ENCODE results near the gene NGEF.
"Not testable (repeated sequence)": the region's sequence is repeated elsewhere in the genome, so short reads cannot be mapped to it uniquely, and the experiment has no call there.

The NGEF gene, protein sequence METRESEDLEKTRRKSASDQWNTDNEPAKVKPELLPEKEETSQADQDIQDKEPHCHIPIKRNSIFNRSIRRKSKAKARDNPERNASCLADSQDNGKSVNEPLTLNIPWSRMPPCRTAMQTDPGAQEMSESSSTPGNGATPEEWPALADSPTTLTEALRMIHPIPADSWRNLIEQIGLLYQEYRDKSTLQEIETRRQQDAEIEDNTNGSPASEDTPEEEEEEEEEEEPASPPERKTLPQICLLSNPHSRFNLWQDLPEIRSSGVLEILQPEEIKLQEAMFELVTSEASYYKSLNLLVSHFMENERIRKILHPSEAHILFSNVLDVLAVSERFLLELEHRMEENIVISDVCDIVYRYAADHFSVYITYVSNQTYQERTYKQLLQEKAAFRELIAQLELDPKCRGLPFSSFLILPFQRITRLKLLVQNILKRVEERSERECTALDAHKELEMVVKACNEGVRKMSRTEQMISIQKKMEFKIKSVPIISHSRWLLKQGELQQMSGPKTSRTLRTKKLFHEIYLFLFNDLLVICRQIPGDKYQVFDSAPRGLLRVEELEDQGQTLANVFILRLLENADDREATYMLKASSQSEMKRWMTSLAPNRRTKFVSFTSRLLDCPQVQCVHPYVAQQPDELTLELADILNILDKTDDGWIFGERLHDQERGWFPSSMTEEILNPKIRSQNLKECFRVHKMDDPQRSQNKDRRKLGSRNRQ

GRCh38 chr2:233013027-233013461 is at the start of gene NGEF:
Gene NGEF (minus strand): TSS chr2:233013256. CDS start chr2:232974890, 38,366 bp downstream.
- ATAC-seq, result no peak

DNA sequence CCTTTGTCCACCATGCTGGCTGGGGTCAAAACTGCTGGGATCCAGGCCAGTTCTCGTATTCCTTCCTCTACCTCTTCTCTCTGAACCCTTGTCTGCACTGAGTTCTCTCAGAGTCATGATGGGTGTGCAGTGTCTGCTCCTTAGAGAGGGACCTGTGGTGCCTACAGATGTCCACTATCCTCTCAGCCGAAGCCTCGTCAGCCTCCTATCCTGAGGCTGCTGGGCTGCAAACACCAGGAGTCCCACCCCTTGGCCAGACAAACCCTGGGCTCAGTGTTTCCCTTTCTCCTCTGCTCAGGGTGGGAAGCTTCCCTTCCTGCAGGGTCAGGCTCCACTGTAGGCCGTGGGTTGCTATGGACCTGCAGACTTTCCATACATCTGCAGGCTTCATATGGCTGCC is 49.4 kb upstream of the NGEF start:
- ATAC-seq, result no peak

- peak; percentile 69 to 73 for ATAC-seq
These were observed 48.8 kb upstream of the NGEF start for GRCh38 chr2:233061591-233062450.

GRCh38 chr2:233060980-233061590 is 48.0 kb upstream of the NGEF start:
- peak; percentile 11 to 13 for ATAC-seq

GRCh38 chr2:233060501-233060979 is 47.5 kb upstream of the NGEF start:
- peak; percentile 10 to 13 for ATAC-seq

DNA sequence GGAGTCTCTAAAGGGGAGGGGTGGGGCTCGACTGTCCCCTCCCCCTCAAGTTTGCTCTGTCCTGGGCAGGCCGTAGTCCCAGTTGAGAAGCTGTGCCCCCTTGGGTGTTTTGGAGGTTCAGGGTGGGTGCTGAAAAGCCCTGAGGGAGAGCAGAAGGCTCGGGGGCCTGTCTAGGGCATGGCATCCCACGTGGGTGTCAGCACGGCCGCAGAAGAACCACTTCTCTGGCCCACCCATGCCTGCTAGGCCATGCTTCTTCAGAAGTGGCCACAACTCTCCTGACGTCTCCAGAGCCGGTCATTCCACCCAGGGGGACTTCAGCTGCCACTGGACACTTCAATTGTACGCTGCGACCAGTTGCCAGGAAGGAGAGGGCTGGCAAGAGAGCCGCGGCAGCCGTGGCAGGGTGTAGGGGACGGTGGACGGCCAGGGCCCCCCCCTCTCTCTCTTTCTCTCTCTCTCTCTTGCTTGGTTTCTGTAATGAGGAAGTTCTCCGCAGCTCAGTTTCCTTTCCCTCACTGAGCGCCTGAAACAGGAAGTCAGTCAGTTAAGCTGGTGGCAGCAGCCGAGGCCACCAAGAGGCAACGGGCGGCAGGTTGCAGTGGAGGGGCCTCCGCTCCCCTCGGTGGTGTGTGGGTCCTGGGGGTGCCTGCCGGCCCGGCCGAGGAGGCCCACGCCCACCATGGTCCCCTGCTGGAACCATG is 46.9 kb upstream of the NGEF start, which contains the start of gene INPP5D:
INPP5D (plus strand) TSS at position 546 of the 704 bp plus-strand sequence; CDS start at position 683, 137 bp downstream.
- peak; percentile 61 to 71 for ATAC-seq

- no peak for ATAC-seq
These were observed 46.4 kb upstream of the NGEF start for GRCh38 chr2:233059547-233059796.

DNA sequence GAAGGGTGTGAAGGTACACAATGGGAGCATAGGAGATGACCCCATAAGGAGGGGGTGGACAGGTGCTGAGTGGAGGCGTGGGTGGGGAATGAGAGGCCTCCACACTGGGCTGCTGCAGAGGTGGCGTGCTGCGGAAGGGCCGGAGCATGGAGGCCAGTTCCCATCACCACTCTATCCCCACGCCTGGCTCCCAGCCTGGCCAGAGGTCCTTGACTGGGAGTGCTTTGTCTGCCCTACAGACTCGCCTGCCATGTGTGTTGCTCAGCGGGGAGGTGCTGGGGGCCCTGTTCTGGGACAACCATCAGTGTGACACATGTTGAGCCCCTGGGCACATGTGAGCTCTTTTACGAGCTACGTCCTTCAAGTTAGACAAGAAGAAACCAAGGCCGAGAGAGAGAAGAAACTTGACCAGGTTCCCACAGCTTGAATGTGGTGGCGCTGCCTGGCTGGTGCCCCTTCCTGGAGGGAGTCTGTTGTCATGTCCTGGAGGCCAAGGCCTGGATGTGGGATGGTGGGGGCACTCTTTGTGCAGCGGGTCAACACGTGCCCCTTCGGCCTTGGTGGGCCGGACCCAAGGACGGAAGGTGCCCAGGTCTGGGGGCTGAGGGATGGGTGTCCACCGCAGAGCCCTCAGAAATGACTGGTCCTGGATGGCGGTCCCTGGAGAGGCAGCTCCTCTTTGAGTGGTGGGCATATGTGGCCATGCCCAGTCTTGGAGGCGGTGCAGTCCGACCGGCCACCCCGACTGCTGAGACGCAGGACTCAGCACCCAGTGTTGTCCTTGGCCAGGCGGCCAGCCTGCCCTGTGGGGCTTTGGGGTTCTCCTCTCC is 45.9 kb upstream of the NGEF start:
- no peak for ATAC-seq

GRCh38 chr2:233056961-233057605 is 44.0 kb upstream of the NGEF start:
- no peak for ATAC-seq

DNA sequence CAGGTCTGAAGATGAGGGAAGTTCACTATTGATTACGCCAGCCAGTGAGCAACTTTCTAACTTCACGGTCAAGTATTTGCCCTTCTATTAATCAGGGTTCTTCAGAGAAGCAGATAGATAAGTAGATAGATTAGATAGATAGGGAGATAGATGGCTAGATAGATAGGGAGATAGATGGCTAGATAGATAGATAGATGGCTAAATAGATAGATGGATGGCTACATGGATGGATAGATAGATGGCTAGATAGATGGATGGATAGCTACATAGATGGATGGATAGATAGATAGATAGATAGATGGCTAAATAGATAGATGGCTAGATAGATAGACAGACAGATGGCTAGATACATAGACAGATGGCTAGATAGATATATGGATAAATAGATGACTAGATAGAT is 42.3 kb upstream of the NGEF start:
- no peak for ATAC-seq

DNA sequence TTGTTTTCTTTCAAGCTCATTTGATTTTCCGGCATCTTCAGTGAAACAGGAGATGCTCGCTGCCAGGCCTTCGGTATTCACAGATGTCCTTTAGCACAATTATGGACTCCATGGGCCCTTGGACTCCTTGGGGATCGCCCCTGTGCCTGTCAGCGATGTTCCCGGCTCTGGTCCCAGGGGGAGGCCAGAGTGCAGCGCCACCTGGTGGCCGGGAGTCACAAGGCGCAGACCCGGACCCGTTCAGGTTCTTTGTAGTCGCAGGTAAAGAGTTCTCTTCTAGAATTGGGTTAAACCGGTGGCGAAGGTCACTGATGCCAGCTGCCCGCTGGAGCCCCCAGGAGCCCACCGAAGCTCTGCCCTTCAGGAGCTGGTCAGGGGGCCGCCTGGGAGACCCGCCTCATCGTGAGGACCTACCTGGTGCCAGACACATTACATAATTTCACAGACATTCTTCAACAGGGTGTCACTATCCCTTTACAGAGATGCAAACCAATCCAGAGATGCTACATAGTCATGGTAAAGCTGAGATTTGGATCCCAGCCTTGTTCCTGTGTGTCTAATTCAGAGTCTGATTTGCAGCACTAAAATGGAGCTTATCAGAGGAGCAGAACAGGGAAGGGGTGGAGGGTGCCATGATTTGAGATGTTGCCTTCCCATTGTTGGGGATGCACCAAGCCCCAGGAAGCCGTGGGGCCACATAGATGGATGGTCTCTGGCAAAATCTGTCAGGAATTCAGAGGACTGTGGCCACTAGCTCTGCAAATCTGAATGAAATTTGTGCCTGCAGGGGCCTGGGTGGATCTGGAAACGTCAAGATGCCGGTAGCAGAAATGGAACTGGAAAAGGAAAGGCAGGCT is 41.1 kb upstream of the NGEF start:
- peak; percentile 63 to 78 for ATAC-seq

- ATAC-seq, result not testable (repeated sequence)
These were observed 39.5 kb upstream of the NGEF start for GRCh38 chr2:233052517-233052916.

DNA sequence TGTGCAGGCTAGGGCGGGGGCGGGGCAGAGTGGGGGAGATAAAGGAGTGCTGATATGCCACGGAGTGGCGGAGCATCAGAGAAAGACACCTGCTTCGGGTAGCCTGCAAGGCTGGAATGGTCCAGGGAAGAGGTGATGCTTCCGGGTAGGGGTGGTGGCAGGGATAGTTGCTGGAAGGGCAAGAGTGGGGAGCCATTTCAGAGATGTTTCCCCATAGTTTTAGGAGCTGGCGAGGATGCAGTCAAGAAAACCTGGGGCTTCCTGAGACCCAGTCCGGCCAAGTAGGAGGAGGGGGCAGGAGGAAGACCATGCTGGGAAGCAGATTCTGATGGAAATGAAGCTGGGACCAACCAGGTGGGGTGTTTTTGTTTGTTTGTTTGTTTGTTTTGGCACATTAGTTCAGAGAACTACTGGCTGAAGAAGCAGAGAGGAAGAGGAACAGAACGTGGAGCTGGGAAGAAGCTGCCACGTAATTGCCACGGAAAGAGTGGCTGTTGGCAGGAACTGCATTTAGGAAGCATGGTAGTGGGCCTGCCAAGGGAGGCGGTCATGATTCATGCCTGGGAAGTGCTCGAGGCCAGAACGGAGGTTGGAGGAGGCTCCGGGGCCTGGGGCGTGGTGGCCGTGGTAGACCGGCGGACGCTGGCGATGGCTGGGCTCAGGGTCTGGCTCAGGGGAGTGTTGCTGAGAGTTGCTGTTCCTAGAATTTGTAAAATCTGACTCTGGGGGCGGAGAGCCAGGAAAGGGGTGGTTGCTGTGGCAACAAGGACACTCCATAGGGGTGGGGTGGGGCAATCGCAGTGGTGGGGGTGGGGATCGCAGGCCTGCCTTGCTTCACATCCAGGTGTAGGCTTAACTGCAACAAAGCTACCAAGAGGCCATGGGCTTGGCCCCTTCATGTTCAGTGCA is 38.4 kb upstream of the NGEF start:
- ATAC-seq, result no peak

GRCh38 chr2:233049194-233049761 is 36.2 kb upstream of the NGEF start:
- no peak for ATAC-seq

DNA sequence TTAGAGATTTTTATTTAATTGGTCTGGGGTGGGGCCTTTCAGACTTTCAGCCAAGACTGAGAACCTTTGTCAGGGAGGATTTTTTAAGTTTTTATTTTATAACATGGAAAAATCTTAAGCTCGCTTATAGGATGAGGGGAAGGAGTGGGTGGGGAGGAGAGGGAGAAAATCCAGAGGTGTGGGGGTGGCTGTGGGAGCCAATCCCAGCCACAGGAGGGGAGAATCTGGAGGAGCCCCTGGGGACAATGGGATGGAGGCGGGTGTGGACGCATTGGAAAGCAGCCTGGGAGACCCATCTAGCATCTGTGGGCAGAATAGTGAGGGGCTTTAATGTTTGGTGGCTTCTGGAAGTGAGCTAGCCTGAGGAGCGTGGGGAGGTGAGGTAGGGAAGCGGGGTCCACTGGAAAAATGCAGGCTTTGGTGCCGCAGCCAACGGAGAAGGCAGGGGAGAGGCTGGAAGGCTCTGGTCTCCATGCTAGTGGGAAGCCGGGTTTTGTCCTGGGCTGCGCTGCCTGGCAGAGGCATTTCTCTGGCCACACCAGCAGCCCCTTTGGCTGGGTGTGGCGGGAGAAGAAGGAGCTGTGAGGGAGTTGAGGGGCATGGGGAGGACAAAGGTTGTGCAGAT is 35.6 kb upstream of the NGEF start:
- ATAC-seq, result no peak

DNA sequence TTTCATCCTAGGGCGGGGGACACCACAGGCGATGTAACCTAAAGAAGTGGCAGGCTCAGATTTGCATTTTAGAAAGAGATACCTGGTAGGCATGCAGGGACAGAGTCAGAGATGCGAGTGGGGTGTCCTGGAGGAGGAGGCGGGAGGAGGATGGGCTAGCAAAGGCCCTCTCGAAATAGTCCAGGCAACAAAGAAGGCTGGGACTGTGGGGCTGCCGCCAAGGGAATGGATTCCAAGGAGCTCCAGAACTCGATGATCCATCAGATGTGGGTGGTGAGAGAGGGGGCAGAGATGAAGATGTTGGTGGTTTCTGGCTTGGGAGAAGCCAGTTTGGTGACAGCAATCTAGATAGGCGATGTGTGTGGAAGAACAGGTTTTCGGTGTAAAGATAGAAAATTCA is 34.6 kb upstream of the NGEF start:
- no peak for ATAC-seq

GRCh38 chr2:233047206-233047605 is 34.1 kb upstream of the NGEF start:
- no peak for ATAC-seq

All from activated CD4-positive, CD25-positive, alpha-beta regulatory T cell treated with anti-CD3 and anti-CD28 coated beads, Interleukin-2, amount 50 U/mL, for 24 hours (primary cell).